ENCODE data around the gene RNF112. TPM values are rescaled to one million over a fixed set of nuclear protein-coding genes. Genes with fewer than 3 reads are reported as not detected.

RNF112 gene
- total RNA-seq, 1 donor from 2014 or later = 0.86 TPM

DNA sequence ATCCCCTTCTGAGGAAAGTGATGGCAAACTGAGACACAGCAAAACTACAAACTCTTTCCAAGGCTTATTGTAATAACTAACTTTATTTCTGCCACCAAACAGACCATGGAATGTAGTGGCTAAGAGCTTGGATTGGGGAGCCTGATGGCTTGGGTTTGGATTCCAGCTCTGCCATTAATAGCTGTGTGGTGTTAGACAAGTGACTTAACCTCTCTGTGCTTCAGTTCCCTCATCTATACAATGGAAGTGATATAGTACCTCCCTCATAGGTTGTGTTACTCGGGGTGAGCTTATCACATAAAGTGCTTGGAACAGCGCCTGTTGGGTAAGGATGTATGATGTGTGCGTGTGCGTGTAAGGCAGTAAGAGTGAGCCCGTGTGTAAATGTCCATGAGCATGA lies 5.9 kb upstream of the RNF112 start:
- Histone ChIP-seq H3K79me2 (ENCODE audit: low read depth) (no peaks in the 10 kb centered on the region), H3F3A (ENCODE audit: low read depth) (no peaks in the 10 kb centered on the region), H3K9ac (no peak overlapping the region), H3K27ac (no peak overlapping the region), H3K4me2 (no peak overlapping the region), H3K4me1 (no peaks in the 10 kb centered on the region), H2AFZ (replicated peaks) (no peak overlapping the region), H3K4me3 (no peak overlapping the region), H3K27me3 (no peaks in the 10 kb centered on the region), H3K36me3 (no peaks in the 10 kb centered on the region), H3K9me3 (ENCODE audit: low read depth) (no peaks in the 10 kb centered on the region), H4K20me1 (ENCODE audit: low read depth) (no peaks in the 10 kb centered on the region)
- Mint-ChIP-seq H3K9me3 (no peaks in the 10 kb centered on the region), H3K36me3 (peaks cover 1% of the 10 kb centered on the region), H3K27ac (no peak overlapping the region), H3K4me3 (no peak overlapping the region), H3K4me1 (peaks cover 9% of the 10 kb centered on the region), H3K27me3 (ENCODE audit: insufficient read depth, low read depth) (peaks cover 7% of the 10 kb centered on the region)
- TF ChIP-seq, protein P1, sequence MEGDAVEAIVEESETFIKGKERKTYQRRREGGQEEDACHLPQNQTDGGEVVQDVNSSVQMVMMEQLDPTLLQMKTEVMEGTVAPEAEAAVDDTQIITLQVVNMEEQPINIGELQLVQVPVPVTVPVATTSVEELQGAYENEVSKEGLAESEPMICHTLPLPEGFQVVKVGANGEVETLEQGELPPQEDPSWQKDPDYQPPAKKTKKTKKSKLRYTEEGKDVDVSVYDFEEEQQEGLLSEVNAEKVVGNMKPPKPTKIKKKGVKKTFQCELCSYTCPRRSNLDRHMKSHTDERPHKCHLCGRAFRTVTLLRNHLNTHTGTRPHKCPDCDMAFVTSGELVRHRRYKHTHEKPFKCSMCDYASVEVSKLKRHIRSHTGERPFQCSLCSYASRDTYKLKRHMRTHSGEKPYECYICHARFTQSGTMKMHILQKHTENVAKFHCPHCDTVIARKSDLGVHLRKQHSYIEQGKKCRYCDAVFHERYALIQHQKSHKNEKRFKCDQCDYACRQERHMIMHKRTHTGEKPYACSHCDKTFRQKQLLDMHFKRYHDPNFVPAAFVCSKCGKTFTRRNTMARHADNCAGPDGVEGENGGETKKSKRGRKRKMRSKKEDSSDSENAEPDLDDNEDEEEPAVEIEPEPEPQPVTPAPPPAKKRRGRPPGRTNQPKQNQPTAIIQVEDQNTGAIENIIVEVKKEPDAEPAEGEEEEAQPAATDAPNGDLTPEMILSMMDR (IDR thresholded peaks at IDR 0.05) = no peak
- TF ChIP-seq EZH2phosphoT487 (IDR thresholded peaks at IDR 0.05) (no peak), EZH2 (IDR thresholded peaks at IDR 0.05) (no peak)
- no peak for DNase-seq (ENCODE audit: low spot score)

DNA sequence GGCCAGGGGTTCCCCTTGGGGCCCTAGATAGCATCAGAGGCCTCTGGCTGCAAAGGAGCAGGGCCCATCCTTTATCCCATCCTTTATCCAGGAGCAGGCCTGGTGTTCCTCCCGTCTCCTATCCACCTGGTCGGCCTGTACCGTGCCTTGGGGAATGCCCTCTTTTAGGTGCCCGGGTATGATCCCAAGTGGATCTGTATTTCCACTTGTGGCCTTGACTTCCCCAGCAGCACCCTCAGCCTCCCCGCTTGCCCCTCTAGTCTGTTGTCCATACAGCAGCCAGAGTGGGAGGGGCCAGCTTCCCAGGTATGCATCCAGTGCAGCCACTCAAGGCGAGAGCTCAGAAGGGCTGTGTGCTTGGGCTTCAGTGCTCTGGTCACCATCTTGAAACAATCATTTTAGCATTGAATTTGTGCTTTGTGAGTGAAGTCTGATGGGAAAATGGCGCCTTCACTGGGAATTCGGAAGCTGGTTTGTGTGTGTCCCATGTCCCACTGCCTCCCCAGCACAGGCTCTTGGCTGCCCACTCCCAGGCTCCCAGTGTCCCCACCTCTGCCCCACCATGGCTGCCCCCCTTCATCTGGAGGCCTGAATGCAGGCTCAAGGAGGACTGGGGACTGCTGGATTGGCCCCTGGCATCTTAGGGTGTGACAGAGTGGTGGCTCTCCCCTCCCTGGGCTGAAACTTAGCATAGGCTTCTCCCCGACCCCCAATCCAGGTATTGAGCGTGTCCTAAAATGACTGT lies 3.3 kb upstream of the RNF112 start:
- TF ChIP-seq EZH2 (IDR thresholded peaks at IDR 0.05) (no peak), EZH2phosphoT487 (IDR thresholded peaks at IDR 0.05) (no peak)
- TF ChIP-seq, protein P1 (IDR thresholded peaks at IDR 0.05) = no peak
- Histone ChIP-seq H3K79me2 (ENCODE audit: low read depth) (no peaks in the 10 kb centered on the region), H3F3A (ENCODE audit: low read depth) (no peaks in the 10 kb centered on the region), H3K4me3 (no peak overlapping the region), H3K27ac (no peak overlapping the region), H3K9ac (no peak overlapping the region), H3K4me2 (no peak overlapping the region), H3K9me3 (ENCODE audit: low read depth) (no peaks in the 10 kb centered on the region), H2AFZ (replicated peaks) (no peak overlapping the region), H4K20me1 (ENCODE audit: low read depth) (no peaks in the 10 kb centered on the region), H3K4me1 (peaks cover 13% of the 10 kb centered on the region), H3K27me3 (no peaks in the 10 kb centered on the region), H3K36me3 (no peaks in the 10 kb centered on the region)
- Mint-ChIP-seq H3K4me3 (no peak overlapping the region), H3K27me3 (ENCODE audit: insufficient read depth, low read depth) (peaks cover 10% of the 10 kb centered on the region), H3K9me3 (no peaks in the 10 kb centered on the region), H3K4me1 (peaks cover 22% of the 10 kb centered on the region), H3K27ac (no peak overlapping the region), H3K36me3 (peaks cover 1% of the 10 kb centered on the region)
- no peak for DNase-seq (ENCODE audit: low spot score)

DNA sequence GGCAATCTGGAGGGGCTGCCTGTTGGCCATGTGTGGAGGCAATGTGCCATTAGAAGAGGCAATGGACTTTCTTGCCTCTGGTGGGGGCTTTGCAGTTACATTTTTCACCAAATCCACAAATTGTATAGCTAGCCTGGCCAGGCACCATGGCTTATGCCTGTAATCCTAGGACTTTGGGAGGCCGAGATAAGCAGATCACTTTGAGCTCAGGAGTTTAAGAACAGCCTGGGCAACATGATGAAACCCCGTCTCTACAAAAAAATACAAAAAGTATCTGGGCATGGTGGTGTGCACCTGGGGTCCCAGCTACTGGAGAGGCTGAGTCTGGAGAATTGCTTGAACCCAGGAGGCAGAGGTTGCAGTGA lies 2.7 kb upstream of the RNF112 start:
- H3K4me1 Mint-ChIP-seq = peaks cover 22% of the 10 kb centered on the region
- Histone ChIP-seq H3K36me3 (no peaks in the 10 kb centered on the region), H3K4me2 (no peak overlapping the region), H4K20me1 (ENCODE audit: low read depth) (no peaks in the 10 kb centered on the region), H3K79me2 (ENCODE audit: low read depth) (no peaks in the 10 kb centered on the region), H3K9ac (no peak overlapping the region), H3K4me3 (no peak overlapping the region), H3K9me3 (ENCODE audit: low read depth) (no peaks in the 10 kb centered on the region), H2AFZ (replicated peaks) (no peak overlapping the region), H3F3A (ENCODE audit: low read depth) (no peaks in the 10 kb centered on the region), H3K4me1 (peaks cover 13% of the 10 kb centered on the region), H3K27ac (no peak overlapping the region), H3K27me3 (no peaks in the 10 kb centered on the region)
- no peak overlapping the region for H3K27ac Mint-ChIP-seq
- TF ChIP-seq EZH2phosphoT487 (IDR thresholded peaks at IDR 0.05) (no peak), EZH2 (IDR thresholded peaks at IDR 0.05) (no peak)
- TF ChIP-seq, protein P1 (IDR thresholded peaks at IDR 0.05) = no peak
- peaks cover 1% of the 10 kb centered on the region for H3K36me3 Mint-ChIP-seq
- DNase-seq (ENCODE audit: low spot score) = no peak
- no peaks in the 10 kb centered on the region for H3K9me3 Mint-ChIP-seq
- peaks cover 12% of the 10 kb centered on the region for H3K27me3 Mint-ChIP-seq (ENCODE audit: insufficient read depth, low read depth)
- no peak overlapping the region for H3K4me3 Mint-ChIP-seq
